ENCODE data around the gene SPEG.

Gene SPEG

GRCh38 chr2:219543596-219544358 is 109.1 kb downstream of the SPEG start, which contains the start of the genes CHPF and TMEM198:
TSS of gene CHPF (minus strand) at chr2:219543809. CDS start at chr2:219543538, 271 bp downstream.
TSS of gene TMEM198 (plus strand) at chr2:219544028. CDS start at chr2:219544728, 700 bp downstream.
- H2BK5ac ChIP-seq (ENCODE audit: low read length), result peak within 1 kb of the TSS; percentile 53
- H3K27ac ChIP-seq (replicated peaks; ENCODE audit: low read length), result no peak within 1 kb of the TSS
- H3K4me2 ChIP-seq (ENCODE audit: insufficient read depth, low read length, poor library complexity, severe bottlenecking), result peak within 1 kb of the TSS; percentile 96
- peaks cover 12 to 13% of the 10 kb centered on the region in 2 donors for H3K4me1 ChIP-seq (ENCODE audit: control insufficient read depth in 2 of 2, insufficient read depth in 1 of 2, low read depth in 1 of 2, low read length in 2 of 2)
- no peak within 1 kb of the TSS for H4K8ac ChIP-seq (ENCODE audit: low read depth, low read length)
- H3K18ac ChIP-seq (ENCODE audit: low read length), result peak within 1 kb of the TSS; percentile 59
- no peak within 1 kb of the TSS for H2AK5ac ChIP-seq (ENCODE audit: low read depth, low read length)
- H2BK15ac ChIP-seq (ENCODE audit: low read length), result peak within 1 kb of the TSS; percentile 9
- H3K9me3 ChIP-seq (replicated peaks in 1 of 2; ENCODE audit: control insufficient read depth in 2 of 2, insufficient read depth in 1 of 2, low read depth in 1 of 2, low read length in 2 of 2), result no peaks in the 10 kb centered on the region
- WGBS, 2 donors (ENCODE audit: extremely low coverage in 2 of 2, insufficient read length in 2 of 2, insufficient replicate concordance in 1 of 2), result no CpG with 5 or more reads among the region's 75 CpGs
- H3K27me3 ChIP-seq (ENCODE audit: control insufficient read depth in 3 of 3, insufficient read depth in 3 of 3, low read depth in 1 of 3, low read length in 3 of 3), result peaks cover 0 to 16% (median 0%) of the 10 kb centered on the region in 3 experiments
- no peak within 1 kb of the TSS for H3K14ac ChIP-seq (ENCODE audit: low read length)
- no peak within 1 kb of the TSS for H3K4ac ChIP-seq (ENCODE audit: low read length)
- H2AFZ ChIP-seq (ENCODE audit: low read length), result peak within 1 kb of the TSS; percentile 95
- H3K23ac ChIP-seq (ENCODE audit: low read depth, low read length, poor library complexity), result peak within 1 kb of the TSS; percentile 91
- H2BK12ac ChIP-seq (ENCODE audit: low read length), result no peak within 1 kb of the TSS
- no peak within 1 kb of the TSS for H4K91ac ChIP-seq (ENCODE audit: low read depth, low read length, poor library complexity)
- no peak within 1 kb of the TSS for H2BK120ac ChIP-seq (ENCODE audit: low read depth, low read length)
- H3K36me3 ChIP-seq (replicated peaks in 1 of 2; ENCODE audit: control insufficient read depth in 2 of 2, insufficient read depth in 2 of 2, low read length in 2 of 2), result peaks cover 13 to 44% of the 10 kb centered on the region in 2 donors
- H3K9ac ChIP-seq (ENCODE audit: low read depth, low read length, poor library complexity), result peak within 1 kb of the TSS; percentile 88
- H3K79me1 ChIP-seq (ENCODE audit: low read depth, low read length), result peaks cover 4% of the 10 kb centered on the region
- peak; percentile 98 for DNase-seq (ENCODE audit: low spot score)
- peak within 1 kb of the TSS; percentile 92 to 96 for H3K4me3 ChIP-seq (ENCODE audit: low read length in 2 of 2)

DNA sequence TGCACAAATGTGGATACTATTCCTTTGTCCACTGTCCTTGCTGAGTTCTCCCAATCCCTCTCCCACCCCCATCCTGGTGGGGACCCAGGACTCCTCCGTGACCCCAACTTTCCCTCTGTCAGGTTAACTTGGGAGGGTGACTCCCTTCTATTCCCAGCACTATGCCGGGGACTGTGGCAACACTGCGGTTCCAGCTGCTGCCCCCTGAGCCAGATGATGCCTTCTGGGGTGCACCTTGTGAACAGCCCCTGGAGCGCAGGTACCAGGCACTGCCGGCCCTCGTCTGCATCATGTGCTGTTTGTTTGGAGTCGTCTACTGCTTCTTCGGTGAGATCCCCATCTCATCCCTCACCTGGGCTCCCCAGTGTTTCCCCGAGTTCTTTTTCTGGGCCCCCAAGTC is 109.9 kb downstream of the SPEG start:
- Histone ChIP-seq H2BK12ac (ENCODE audit: low read length) (no peak overlapping the region), H3K4me1 (ENCODE audit: control insufficient read depth in 2 of 2, insufficient read depth in 1 of 2, low read depth in 1 of 2, low read length in 2 of 2) (peaks cover 8 to 13% of the 10 kb centered on the region in 2 donors), H3K9me3 (replicated peaks in 1 of 2; ENCODE audit: control insufficient read depth in 2 of 2, insufficient read depth in 1 of 2, low read depth in 1 of 2, low read length in 2 of 2) (no peaks in the 10 kb centered on the region), H3K23ac (ENCODE audit: low read depth, low read length, poor library complexity) (peak overlapping the region; percentile 73), H2BK120ac (ENCODE audit: low read depth, low read length) (no peak overlapping the region), H3K14ac (ENCODE audit: low read length) (no peak overlapping the region), H3K9ac (ENCODE audit: low read depth, low read length, poor library complexity) (no peak overlapping the region), H4K8ac (ENCODE audit: low read depth, low read length) (no peak overlapping the region), H3K18ac (ENCODE audit: low read length) (no peak overlapping the region), H4K91ac (ENCODE audit: low read depth, low read length, poor library complexity) (no peak overlapping the region), H3K4ac (ENCODE audit: low read length) (no peak overlapping the region), H2AFZ (ENCODE audit: low read length) (peak overlapping the region; percentile 95), H3K27ac (replicated peaks; ENCODE audit: low read length) (no peak overlapping the region), H3K4me3 (ENCODE audit: low read length in 2 of 2) (peak overlapping the region; percentile 78 to 92), H2AK5ac (ENCODE audit: low read depth, low read length) (no peak overlapping the region), H2BK15ac (ENCODE audit: low read length) (no peak overlapping the region), H3K79me1 (ENCODE audit: low read depth, low read length) (peaks cover 4% of the 10 kb centered on the region), H3K4me2 (ENCODE audit: insufficient read depth, low read length, poor library complexity, severe bottlenecking) (peak overlapping the region; percentile 96), H2BK5ac (ENCODE audit: low read length) (peak overlapping the region; percentile 39), H3K27me3 (ENCODE audit: control insufficient read depth in 3 of 3, insufficient read depth in 3 of 3, low read depth in 1 of 3, low read length in 3 of 3) (peaks cover 0 to 16% (median 0%) of the 10 kb centered on the region in 3 experiments), H3K36me3 (replicated peaks in 1 of 2; ENCODE audit: control insufficient read depth in 2 of 2, insufficient read depth in 2 of 2, low read length in 2 of 2) (peaks cover 9 to 42% of the 10 kb centered on the region in 2 donors)
- DNase-seq (ENCODE audit: low spot score), result no peak
- WGBS, 2 donors (ENCODE audit: extremely low coverage in 2 of 2, insufficient read length in 2 of 2, insufficient replicate concordance in 1 of 2), result no CpG with 5 or more reads among the region's 9 CpGs

- peaks cover 4% of the 10 kb centered on the region for H3K79me1 ChIP-seq (ENCODE audit: low read depth, low read length)
- no peak overlapping the region for H2BK15ac ChIP-seq (ENCODE audit: low read length)
- no peak overlapping the region for H2BK120ac ChIP-seq (ENCODE audit: low read depth, low read length)
- H2BK12ac ChIP-seq (ENCODE audit: low read length), result no peak overlapping the region
- H2AK5ac ChIP-seq (ENCODE audit: low read depth, low read length), result no peak overlapping the region
- peaks cover 8 to 13% of the 10 kb centered on the region in 2 donors for H3K4me1 ChIP-seq (ENCODE audit: control insufficient read depth in 2 of 2, insufficient read depth in 1 of 2, low read depth in 1 of 2, low read length in 2 of 2)
- no peak overlapping the region for H3K18ac ChIP-seq (ENCODE audit: low read length)
- no peak overlapping the region for H2BK5ac ChIP-seq (ENCODE audit: low read length)
- peak overlapping the region in 1 of 2 donors; percentile 92 for H3K4me3 ChIP-seq (ENCODE audit: low read length in 2 of 2)
- no peak for DNase-seq (ENCODE audit: low spot score)
- H3K9ac ChIP-seq (ENCODE audit: low read depth, low read length, poor library complexity), result no peak overlapping the region
- no peak overlapping the region for H3K27ac ChIP-seq (replicated peaks; ENCODE audit: low read length)
- no peak overlapping the region for H3K4ac ChIP-seq (ENCODE audit: low read length)
- H4K91ac ChIP-seq (ENCODE audit: low read depth, low read length, poor library complexity), result no peak overlapping the region
- H4K8ac ChIP-seq (ENCODE audit: low read depth, low read length), result no peak overlapping the region
- no peak overlapping the region for H3K4me2 ChIP-seq (ENCODE audit: insufficient read depth, low read length, poor library complexity, severe bottlenecking)
- H3K36me3 ChIP-seq (replicated peaks in 1 of 2; ENCODE audit: control insufficient read depth in 2 of 2, insufficient read depth in 2 of 2, low read length in 2 of 2), result peaks cover 8 to 34% of the 10 kb centered on the region in 2 donors
- peaks cover 0 to 16% (median 0%) of the 10 kb centered on the region in 3 experiments for H3K27me3 ChIP-seq (ENCODE audit: control insufficient read depth in 3 of 3, insufficient read depth in 3 of 3, low read depth in 1 of 3, low read length in 3 of 3)
- H3K14ac ChIP-seq (ENCODE audit: low read length), result no peak overlapping the region
- no peaks in the 10 kb centered on the region for H3K9me3 ChIP-seq (replicated peaks in 1 of 2; ENCODE audit: control insufficient read depth in 2 of 2, insufficient read depth in 1 of 2, low read depth in 1 of 2, low read length in 2 of 2)
- H3K23ac ChIP-seq (ENCODE audit: low read depth, low read length, poor library complexity), result no peak overlapping the region
- H2AFZ ChIP-seq (ENCODE audit: low read length), result no peak overlapping the region
- WGBS, 2 donors (ENCODE audit: extremely low coverage in 2 of 2, insufficient read length in 2 of 2, insufficient replicate concordance in 1 of 2), result no CpG with 5 or more reads among the region's 3 CpGs
Observed at GRCh38 chr2:219545295-219545942, 110.8 kb downstream of the SPEG start.

DNA sequence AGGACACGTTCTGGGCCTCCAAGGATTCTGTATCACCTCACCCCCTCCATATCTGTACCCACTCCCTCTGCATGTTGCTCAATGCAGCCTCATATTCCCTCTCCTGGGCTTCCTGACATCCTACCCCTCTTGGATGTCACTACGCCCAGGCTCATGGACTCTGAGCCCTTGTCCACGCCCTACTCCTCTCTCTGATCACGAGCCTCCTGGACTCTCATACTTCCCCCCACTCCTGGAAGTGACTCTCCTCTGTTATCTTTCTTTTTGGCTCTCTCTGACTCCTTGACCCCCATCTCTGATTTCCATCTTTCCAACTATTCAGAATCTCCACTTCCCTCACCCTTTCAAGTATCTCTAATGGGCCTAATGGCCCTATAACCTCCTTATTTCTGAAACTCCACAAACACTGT is 111.3 kb downstream of the SPEG start:
- no peak for DNase-seq (ENCODE audit: low spot score)

More for the DNA sequence above, 111.3 kb downstream of the SPEG start:
- H3K79me1 ChIP-seq (ENCODE audit: low read depth, low read length), result peaks cover 2% of the 10 kb centered on the region
- no peak overlapping the region for H3K23ac ChIP-seq (ENCODE audit: low read depth, low read length, poor library complexity)
- H2BK12ac ChIP-seq (ENCODE audit: low read length), result no peak overlapping the region
- no peak overlapping the region for H4K8ac ChIP-seq (ENCODE audit: low read depth, low read length)
- no peak overlapping the region for H3K14ac ChIP-seq (ENCODE audit: low read length)
- H3K4me3 ChIP-seq (ENCODE audit: low read length in 2 of 2), result no peak overlapping the region
- no CpG with 5 or more reads among the region's 4 CpGs for WGBS, 2 donors (ENCODE audit: extremely low coverage in 2 of 2, insufficient read length in 2 of 2, insufficient replicate concordance in 1 of 2)
- H3K9me3 ChIP-seq (replicated peaks in 1 of 2; ENCODE audit: control insufficient read depth in 2 of 2, insufficient read depth in 1 of 2, low read depth in 1 of 2, low read length in 2 of 2), result no peaks in the 10 kb centered on the region
- peaks cover 8 to 13% of the 10 kb centered on the region in 2 donors for H3K4me1 ChIP-seq (ENCODE audit: control insufficient read depth in 2 of 2, insufficient read depth in 1 of 2, low read depth in 1 of 2, low read length in 2 of 2)
- H3K36me3 ChIP-seq (replicated peaks in 1 of 2; ENCODE audit: control insufficient read depth in 2 of 2, insufficient read depth in 2 of 2, low read length in 2 of 2), result peaks cover 5 to 28% of the 10 kb centered on the region in 2 donors
- no peak overlapping the region for H2BK15ac ChIP-seq (ENCODE audit: low read length)
- H2BK5ac ChIP-seq (ENCODE audit: low read length), result no peak overlapping the region
- H3K27ac ChIP-seq (replicated peaks; ENCODE audit: low read length), result no peak overlapping the region
- H3K4me2 ChIP-seq (ENCODE audit: insufficient read depth, low read length, poor library complexity, severe bottlenecking), result no peak overlapping the region
- H2AFZ ChIP-seq (ENCODE audit: low read length), result no peak overlapping the region
- H3K9ac ChIP-seq (ENCODE audit: low read depth, low read length, poor library complexity), result no peak overlapping the region
- H2BK120ac ChIP-seq (ENCODE audit: low read depth, low read length), result no peak overlapping the region
- no peak overlapping the region for H4K91ac ChIP-seq (ENCODE audit: low read depth, low read length, poor library complexity)
- H2AK5ac ChIP-seq (ENCODE audit: low read depth, low read length), result no peak overlapping the region
- no peak overlapping the region for H3K4ac ChIP-seq (ENCODE audit: low read length)
- no peak overlapping the region for H3K18ac ChIP-seq (ENCODE audit: low read length)
- H3K27me3 ChIP-seq (ENCODE audit: control insufficient read depth in 3 of 3, insufficient read depth in 3 of 3, low read depth in 1 of 3, low read length in 3 of 3), result peaks cover 0 to 19% (median 0%) of the 10 kb centered on the region in 3 experiments
